HepG2 (cell line): ENCODE results near the gene TEX14. TPM values are rescaled to one million over a fixed set of nuclear protein-coding genes. Genes with fewer than 3 reads are reported as not detected.

Experiments
- ATAC-seq: fragments of 200-7000 bp; cut with Tn5 transposase; 3 replicates; pipeline ENCODE4 v1.9.1; 2020; ENCODE audit warnings: mild to moderate bottlenecking, moderate library complexity
- BruUV-seq: library from RNA; stranded (reverse); fragments of 400-500 nt; replicated peaks from 2 replicates; lab custom pipeline; 2021; lab: Mats Ljungman, UMichigan
- CTCF ChIA-PET: fragments of 300-600 bp; formaldehyde crosslinking; extraction: SDS; loops from one replicate; lab custom pipeline; 2021; ENCODE audit warnings: low total read pairs, inconsistent platforms, low intra/inter-chr PET ratio; lab: Yijun Ruan, JAX
- POLR2A ChIA-PET: fragments of 350-600 bp; sonication (Branson Sonifier 250); formaldehyde crosslinking; loops from one replicate; lab custom pipeline; 2020; ENCODE audit warnings: antibody characterized with exemption, inconsistent platforms; lab: Yijun Ruan, JAX
- DNase-seq: peaks from one replicate; pipeline ENCODE4 v3.0.0-alpha.2; 2015; ENCODE audit warnings: low spot score
- FAIRE-seq: peaks from 3 replicates; lab custom pipeline; 2011; peaks lifted over from hg19 to GRCh38; lab: Jason Lieb, UNC
- H2AFZ ChIP-seq: one replicate; pipeline ENCODE4 v1.6.1; 2011; ENCODE audit warnings: low read length, inconsistent platforms
- H3K27ac ChIP-seq: fragments of 300-600 bp; 3 replicates; pipeline ENCODE4 v1.8.0; 2011; ENCODE audit warnings: mixed run types, mild to moderate bottlenecking, mixed read lengths, low read length, inconsistent platforms; ENCODE audit not compliant: insufficient read depth; ENCODE audit errors: extremely low read length
- H3K27me3 ChIP-seq, 2 experiments: fragments of 200-600 bp in 1 of 2; 2 replicates in 1 of 2; 3 replicates in 1 of 2; pipeline versions ENCODE4 v1.6.0 to v1.8.0; 2011; ENCODE audit warnings: low read length in 2 of 2, mild to moderate bottlenecking in 2 of 2, moderate library complexity in 2 of 2, inconsistent platforms in 1 of 2; ENCODE audit not compliant: insufficient read depth in 2 of 2, control insufficient read depth in 1 of 2
- H3K36me3 ChIP-seq, 2 experiments: fragments of 200-600 bp in 1 of 2; replicated peaks in 1 of 2; 2 replicates in 1 of 2; 3 replicates in 1 of 2; pipeline versions ENCODE4 v1.5.1 to v1.8.0; 2011; ENCODE audit warnings: low read length in 2 of 2, inconsistent platforms in 1 of 2; ENCODE audit not compliant: insufficient read depth in 2 of 2, control insufficient read depth in 1 of 2
- H3K4me1 ChIP-seq: 2 replicates; pipeline ENCODE4 v1.5.1; 2012; ENCODE audit warnings: low read length, inconsistent platforms; ENCODE audit not compliant: insufficient read depth
- H3K4me2 ChIP-seq: 2 replicates; pipeline ENCODE4 v1.6.0; 2011; ENCODE audit warnings: low read depth, low read length, inconsistent platforms
- H3K4me3 ChIP-seq, 3 experiments: fragments of 200-600 bp in 1 of 3; sonication (generic), shearing (Covaris generic) in 1 of 3; replicated peaks in 1 of 3; 2 replicates each; pipeline ENCODE4 v1.5.1; 2011 to 2016; ENCODE audit warnings: low read length in 3 of 3, inconsistent platforms in 2 of 3, low read depth in 2 of 3, mild to moderate bottlenecking in 2 of 3, control low read depth in 1 of 3, mixed read lengths in 1 of 3; ENCODE audit not compliant: insufficient read depth in 1 of 3
- H3K79me2 ChIP-seq: one replicate; pipeline ENCODE4 v1.6.1; 2011; ENCODE audit warnings: low read length, inconsistent platforms; ENCODE audit not compliant: insufficient read depth
- H3K9ac ChIP-seq: 2 replicates; pipeline ENCODE4 v1.6.0; 2011; ENCODE audit warnings: mild to moderate bottlenecking, low read depth, low read length, inconsistent platforms; ENCODE audit not compliant: insufficient read depth
- H3K9me3 ChIP-seq: 2 replicates; pipeline ENCODE4 v1.5.1; 2012; ENCODE audit warnings: mild to moderate bottlenecking, low read length
- H4K20me1 ChIP-seq: 2 replicates; pipeline ENCODE4 v1.6.0; 2011; ENCODE audit warnings: inconsistent platforms, mild to moderate bottlenecking, low read length, moderate library complexity; ENCODE audit not compliant: insufficient read depth
- HNF4A ChIP-seq: sonication (generic); formaldehyde crosslinking; IDR thresholded peaks from 2 replicates; pipeline ENCODE4 v1.4.0; 2020; ENCODE audit warnings: missing genetic modification reagents
- REL ChIP-seq: sonication (generic); formaldehyde crosslinking; conservative IDR thresholded peaks from 2 replicates; pipeline ENCODE4 v1.8.0; 2022; ENCODE audit warnings: mild to moderate bottlenecking, missing genetic modification reagents, moderate library complexity
- WGBS: methylation state at CpG from one replicate; pipeline ENCODE4 v1.1.6; 2017; ENCODE audit warnings: low lambda C conversion rate; 5-methylcytosine and 5-hydroxymethylcytosine counted together
- in situ Hi-C: cut with HindIII; loops from 2 replicates; pipeline ENCODE4 v1.10.0; 2017; ENCODE audit warnings: low pct_unique_long_range_greater_than_20kb; ENCODE audit not compliant: extremely low pct_ligation_motif_present
- intact Hi-C: fragments of 100-400 bp; cut with micrococcal nuclease; formaldehyde crosslinking; loops from one replicate; pipeline ENCODE4 v1.10.0; 2022; ENCODE audit not compliant: unreplicated experiment
- polyA plus RNA-seq, 8 experiments: library from polyadenylated mRNA; depleted of rRNA in 3 of 8; stranded (reverse) in 7 of 8; unstranded in 1 of 8; fragments of >200 nt; fragmentation: Illumina TruSeq in 4 of 8; extraction: Trizol in 4 of 8; gene quantifications; 2 replicates each; pipeline versions ENCODE4 v1.2.1 to v1.2.3, GENCODE V29; 2011 to 2016; ENCODE audit warnings: low read depth in 4 of 8, missing spikeins in 1 of 8, mixed read lengths in 1 of 8; ENCODE audit not compliant: insufficient read depth in 1 of 8
- total RNA-seq, 5 experiments: library from RNA; depleted of rRNA; stranded (reverse); fragments of >200 nt; fragmentation: Illumina TruSeq; extraction: Trizol; gene quantifications; 2 replicates each; pipeline ENCODE4 v1.2.3, GENCODE V29; 2016; ENCODE audit warnings: low read depth in 1 of 5
- TF ChIP-seq, protein P1 (sequence below): sonication (generic); formaldehyde crosslinking; IDR thresholded peaks from 2 replicates; pipeline ENCODE4 v1.4.0; 2020; ENCODE audit warnings: mild to moderate bottlenecking, missing genetic modification reagents

The TEX14 gene
- total and polyA plus RNA-seq, 2 of the 13 experiments (the other 11 are each of a cell fraction or from before 2014, with no cell fraction given) = 0.04 to 0.07 TPM

DNA sequence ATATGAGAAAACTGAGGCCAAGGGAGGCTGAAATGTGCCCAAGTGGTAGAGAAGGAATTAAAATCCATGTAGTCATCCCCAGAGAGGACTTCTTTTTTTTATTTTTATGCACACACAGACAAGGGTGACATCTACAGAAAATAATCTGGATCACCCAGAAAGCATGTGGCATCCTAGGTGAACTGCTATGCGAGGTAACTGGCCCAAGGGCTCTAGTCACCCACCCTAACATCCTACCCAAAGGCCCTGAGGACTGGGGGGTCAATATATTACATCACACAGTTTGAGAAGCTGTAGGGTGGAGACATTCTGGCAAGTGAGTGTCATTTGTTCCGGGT is 23.3 kb downstream of the TEX14 start:
- no peaks in the 10 kb centered on the region for H3K36me3 ChIP-seq
- no TSS peak for BruUV-seq
- no peak overlapping the region for H3K9ac ChIP-seq
- FAIRE-seq = no peak
- H4K20me1 ChIP-seq = no peaks in the 10 kb centered on the region
- WGBS = 0% methylated on average over 2 of the region's 2 CpGs
- no peak overlapping the region for H3K4me3 ChIP-seq
- TF ChIP-seq, protein P1, sequence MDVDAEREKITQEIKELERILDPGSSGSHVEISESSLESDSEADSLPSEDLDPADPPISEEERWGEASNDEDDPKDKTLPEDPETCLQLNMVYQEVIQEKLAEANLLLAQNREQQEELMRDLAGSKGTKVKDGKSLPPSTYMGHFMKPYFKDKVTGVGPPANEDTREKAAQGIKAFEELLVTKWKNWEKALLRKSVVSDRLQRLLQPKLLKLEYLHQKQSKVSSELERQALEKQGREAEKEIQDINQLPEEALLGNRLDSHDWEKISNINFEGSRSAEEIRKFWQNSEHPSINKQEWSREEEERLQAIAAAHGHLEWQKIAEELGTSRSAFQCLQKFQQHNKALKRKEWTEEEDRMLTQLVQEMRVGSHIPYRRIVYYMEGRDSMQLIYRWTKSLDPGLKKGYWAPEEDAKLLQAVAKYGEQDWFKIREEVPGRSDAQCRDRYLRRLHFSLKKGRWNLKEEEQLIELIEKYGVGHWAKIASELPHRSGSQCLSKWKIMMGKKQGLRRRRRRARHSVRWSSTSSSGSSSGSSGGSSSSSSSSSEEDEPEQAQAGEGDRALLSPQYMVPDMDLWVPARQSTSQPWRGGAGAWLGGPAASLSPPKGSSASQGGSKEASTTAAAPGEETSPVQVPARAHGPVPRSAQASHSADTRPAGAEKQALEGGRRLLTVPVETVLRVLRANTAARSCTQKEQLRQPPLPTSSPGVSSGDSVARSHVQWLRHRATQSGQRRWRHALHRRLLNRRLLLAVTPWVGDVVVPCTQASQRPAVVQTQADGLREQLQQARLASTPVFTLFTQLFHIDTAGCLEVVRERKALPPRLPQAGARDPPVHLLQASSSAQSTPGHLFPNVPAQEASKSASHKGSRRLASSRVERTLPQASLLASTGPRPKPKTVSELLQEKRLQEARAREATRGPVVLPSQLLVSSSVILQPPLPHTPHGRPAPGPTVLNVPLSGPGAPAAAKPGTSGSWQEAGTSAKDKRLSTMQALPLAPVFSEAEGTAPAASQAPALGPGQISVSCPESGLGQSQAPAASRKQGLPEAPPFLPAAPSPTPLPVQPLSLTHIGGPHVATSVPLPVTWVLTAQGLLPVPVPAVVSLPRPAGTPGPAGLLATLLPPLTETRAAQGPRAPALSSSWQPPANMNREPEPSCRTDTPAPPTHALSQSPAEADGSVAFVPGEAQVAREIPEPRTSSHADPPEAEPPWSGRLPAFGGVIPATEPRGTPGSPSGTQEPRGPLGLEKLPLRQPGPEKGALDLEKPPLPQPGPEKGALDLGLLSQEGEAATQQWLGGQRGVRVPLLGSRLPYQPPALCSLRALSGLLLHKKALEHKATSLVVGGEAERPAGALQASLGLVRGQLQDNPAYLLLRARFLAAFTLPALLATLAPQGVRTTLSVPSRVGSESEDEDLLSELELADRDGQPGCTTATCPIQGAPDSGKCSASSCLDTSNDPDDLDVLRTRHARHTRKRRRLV (CRISPR knock-in tag) = 0 out of 2 replicates have a peak, but pooled peaks have one; percentile 2
- TF ChIP-seq HNF4A (CRISPR knock-in tag) (no peak), REL (CRISPR knock-in tag) (no peak)
- TF ChIP-seq, all 625 proteins: peak for 1
- Histone ChIP-seq H3K27me3 (no peaks in the 10 kb centered on the region; a peak in 1 of 5 replicates), H3K79me2 (no peaks in the 10 kb centered on the region), H3K27ac (no peak overlapping the region), H3K4me1 (peaks cover 10% of the 10 kb centered on the region), H2AFZ (no peak overlapping the region), H3K9me3 (no peaks in the 10 kb centered on the region), H3K4me2 (no peak overlapping the region)
- ATAC-seq (no peak; the same call in 2 of the 3 replicates), DNase-seq (no peak)
- intact Hi-C loops = no loop called here
- in situ Hi-C loops = no loop called here
- CTCF ChIA-PET = no interaction called here
- POLR2A ChIA-PET = interaction anchor here (1.6 to 2.0 kb wide), 2 partner anchors 10 to 36 kb away, joined by 4 to 6 read pairs; no protein-coding TSS in a partner anchor
